GM21786 (cell line): ENCODE measurements around the gene GPR152.

Experiments
- ATAC-seq: cut with Tn5 transposase; IDR thresholded peaks from one replicate; pipeline ENCODE4 v1.9.1; 2021; ENCODE audit not compliant: unreplicated experiment

The GPR152 gene

DNA sequence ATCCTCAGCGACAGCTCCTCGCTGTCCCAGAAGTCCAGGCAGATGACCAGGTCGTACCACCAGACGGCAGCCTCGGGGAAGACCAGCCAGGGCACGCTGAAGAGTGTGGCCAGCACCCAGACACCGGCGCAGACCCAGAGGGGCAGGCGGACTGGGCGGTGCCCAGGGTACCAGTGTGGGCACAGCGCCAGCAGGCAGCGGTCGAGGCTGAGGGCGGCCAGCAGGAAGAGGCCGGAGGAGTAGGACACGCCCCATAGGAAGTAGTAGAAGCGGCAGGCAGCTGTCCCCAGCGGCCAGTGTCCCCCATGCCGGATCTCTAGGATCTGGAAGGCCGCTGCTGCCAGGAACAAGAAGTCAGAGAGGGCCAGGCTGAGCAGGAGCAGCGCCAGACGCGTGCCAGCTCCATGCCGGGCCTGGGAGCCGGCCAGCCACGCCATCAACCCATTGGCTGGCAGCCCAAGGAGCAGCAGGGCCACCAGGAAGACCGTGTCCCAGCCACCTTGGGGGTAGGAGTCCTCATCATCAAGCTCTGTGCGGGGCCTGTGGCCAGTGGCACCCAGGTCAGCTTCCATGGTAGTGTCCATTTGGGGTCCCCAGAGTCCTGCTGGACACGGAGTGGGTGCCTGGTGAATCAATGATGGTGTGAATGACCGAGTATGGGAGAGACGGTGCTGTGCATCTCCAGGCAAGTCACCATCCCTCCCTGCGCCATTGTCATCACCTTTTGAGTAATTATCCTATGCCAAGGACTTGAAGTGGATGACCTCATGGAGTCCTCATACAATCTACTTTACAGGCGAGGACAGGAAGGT is at the start of gene GPR152:
GPR152 (minus strand) TSS at position 589 of the 812 bp plus-strand sequence; CDS start at position 584, 5 bp downstream.
- ATAC-seq, result no peak

GRCh38 chr11:67501854-67502253 is 49.3 kb upstream of the GPR152 start:
- ATAC-seq, result no peak

- ATAC-seq, result no peak
These were observed 48.5 kb upstream of the GPR152 start for GRCh38 chr11:67500831-67501715.

DNA sequence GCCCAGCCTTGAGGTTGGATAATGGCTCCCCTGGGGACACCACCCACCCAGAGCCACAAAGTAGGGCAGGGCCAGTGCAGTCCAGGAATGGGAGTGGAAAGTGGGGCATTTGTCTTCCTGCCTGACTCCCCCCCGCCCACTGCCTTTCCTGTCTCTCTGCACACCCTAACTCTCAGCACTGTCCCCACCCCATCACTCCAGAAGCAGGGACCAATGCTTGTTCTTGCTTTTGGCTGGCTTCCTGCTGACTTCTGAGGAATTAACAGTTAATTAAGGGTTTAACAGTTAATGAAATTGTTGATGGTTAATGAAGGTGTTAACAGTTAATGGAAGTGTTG is 47.9 kb upstream of the GPR152 start:
- no peak for ATAC-seq

DNA sequence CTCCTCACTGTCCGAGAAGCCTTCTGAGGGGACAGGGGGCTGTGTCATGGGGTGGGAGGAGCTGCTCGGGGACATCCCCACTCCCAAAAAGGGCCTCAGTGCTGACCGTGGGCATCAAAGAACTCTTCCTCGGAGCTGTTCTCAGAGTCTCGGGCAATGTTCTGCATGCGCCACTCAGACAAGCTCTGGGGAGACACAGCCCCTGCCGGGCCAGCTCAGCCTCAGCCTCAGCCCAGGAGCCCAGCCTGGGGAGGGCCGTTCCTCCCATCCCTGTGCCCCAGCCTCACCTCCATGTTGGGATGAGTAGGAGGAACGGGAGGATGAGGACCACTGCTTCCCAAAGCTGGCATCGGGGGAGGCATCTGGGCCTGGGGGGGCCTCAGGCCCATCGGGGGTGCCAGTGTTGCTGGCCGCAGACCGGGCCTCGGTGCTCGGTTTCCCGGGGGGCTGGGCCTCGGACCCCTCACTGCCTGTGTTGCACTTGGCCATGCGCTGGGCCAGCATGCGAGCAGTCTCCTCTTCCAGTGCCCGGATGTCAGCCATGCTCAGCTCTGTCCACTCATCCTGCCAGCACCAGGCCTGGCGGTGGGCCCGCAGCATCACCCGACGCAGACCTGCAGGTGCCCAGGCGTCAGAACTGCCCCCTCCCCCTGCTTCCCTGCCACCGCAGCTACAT is 47.4 kb upstream of the GPR152 start:
- ATAC-seq, result no peak

GRCh38 chr11:67498544-67498972 is 46.0 kb upstream of the GPR152 start:
- ATAC-seq, result no peak

DNA sequence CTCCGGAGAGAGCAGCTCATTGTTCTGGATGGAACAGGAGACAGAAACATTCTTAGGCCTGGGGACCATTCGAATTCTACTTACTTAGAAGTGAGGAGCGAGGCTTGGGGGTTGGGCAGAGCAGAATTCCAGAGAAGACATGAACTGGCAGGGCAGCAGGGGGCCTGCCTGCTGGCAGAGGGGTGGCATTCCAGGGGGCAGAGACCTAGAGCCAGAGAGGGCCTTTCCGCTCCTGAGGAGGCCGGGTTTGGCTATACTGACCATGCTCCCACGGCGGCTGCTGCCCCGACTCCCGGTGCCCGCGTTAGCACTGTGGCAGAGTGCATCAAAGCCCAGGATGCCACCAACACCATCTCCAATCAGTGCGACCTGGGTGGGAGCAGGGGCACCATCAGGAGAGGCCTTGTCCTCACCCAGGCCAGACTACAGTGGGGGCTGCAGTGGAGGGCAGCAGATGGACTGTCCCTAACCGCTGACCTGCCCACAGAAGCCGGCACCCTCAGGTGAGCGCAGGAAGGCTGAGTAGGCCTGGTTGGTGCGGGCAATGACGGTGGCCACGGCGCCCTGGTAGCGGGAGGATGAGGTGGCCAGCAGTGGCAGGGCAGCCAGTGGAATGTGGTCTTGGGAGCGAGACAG is 45.2 kb upstream of the GPR152 start:
- no peak for ATAC-seq

GRCh38 chr11:67496113-67496512 is 43.6 kb upstream of the GPR152 start:
- ATAC-seq, result no peak

- ATAC-seq, result no peak
These were observed 42.9 kb upstream of the GPR152 start for GRCh38 chr11:67495234-67496005.

DNA sequence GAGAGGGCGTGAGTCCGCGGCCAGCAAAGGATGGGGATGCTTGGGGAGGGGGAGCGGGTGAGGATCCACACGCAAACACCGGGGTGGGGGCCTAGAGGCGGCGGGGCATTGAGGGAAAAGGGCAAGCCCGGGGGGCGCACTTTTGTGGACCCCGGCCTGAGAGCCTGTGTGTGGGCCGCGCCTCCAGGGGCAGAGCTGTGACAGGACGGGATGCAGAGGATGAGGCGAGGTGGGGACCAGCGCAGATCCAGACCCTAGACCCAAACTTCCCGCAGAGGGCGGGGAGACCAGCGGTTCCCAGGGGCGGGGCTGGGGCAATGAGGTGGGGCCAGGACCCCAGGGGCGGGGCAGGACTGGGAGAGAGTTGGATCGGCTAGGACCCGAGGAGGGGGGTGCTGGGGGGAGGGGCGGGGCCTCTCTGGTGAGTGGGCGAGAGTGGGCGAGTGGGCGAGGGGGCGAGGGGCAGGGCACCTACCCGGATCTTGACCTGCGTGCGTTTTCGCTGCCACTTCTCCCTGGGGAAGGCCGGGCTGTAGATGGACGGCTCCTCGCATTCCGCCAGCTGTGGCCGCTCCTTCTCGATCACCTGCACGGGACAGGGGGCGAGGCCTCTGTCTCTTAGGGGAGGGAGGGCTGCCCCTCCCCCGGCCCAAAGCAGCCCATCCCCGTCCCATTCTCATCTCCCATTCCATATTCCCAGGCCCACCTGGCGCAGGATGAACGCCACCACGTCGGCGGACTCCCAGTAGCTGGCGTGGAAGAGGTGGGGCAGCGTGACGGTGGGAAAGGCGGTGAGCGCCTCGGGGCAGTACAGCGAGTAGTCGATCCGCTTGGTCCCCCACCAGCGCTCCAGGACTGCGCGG is 42.1 kb upstream of the GPR152 start:
- ATAC-seq, result no peak

GRCh38 chr11:67493548-67494370 is 41.2 kb upstream of the GPR152 start:
- ATAC-seq, result no peak

DNA sequence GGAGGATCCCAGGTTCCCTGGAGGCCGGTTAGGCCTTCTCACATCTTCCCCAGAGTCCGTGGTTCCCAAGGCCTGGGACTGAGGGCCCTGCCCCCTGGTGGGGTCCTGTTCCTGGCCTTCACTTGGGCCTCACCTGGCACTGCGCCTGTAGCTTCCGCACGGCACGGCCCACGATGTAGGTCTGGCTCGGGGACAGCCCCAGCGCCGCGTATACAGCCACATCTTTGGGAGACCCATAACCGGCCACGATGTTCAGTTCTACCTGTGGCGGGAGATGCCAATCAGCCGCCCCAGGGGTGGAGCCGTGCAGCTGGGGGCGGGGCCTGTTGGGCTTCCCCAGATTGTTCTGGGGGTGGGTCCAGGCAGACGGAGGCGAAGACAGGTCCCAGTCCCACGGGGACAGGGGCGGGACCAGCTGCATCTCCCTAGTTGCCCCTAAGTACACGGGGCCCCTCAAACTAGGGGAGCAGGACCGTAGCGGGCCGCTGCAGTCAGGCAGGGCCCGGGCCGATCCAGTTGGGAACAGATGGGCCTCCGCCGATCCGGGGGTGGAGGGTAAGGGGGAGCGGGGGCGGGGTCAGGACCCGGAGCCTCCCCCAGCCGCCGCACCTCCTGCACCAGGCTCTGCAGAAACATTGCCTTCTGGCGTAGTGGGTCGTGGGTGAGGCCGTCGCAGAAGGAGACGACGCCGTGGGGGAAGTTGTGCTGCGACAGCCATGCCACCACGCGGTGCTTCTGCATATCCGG is 40.4 kb upstream of the GPR152 start:
- no peak for ATAC-seq

- no peak for ATAC-seq
These were observed 39.7 kb upstream of the GPR152 start for GRCh38 chr11:67492069-67492727.

- no peak for ATAC-seq
These were observed 38.9 kb upstream of the GPR152 start for GRCh38 chr11:67491276-67492068.

- no peak for ATAC-seq
These were observed 38.2 kb upstream of the GPR152 start for GRCh38 chr11:67490727-67491065.

DNA sequence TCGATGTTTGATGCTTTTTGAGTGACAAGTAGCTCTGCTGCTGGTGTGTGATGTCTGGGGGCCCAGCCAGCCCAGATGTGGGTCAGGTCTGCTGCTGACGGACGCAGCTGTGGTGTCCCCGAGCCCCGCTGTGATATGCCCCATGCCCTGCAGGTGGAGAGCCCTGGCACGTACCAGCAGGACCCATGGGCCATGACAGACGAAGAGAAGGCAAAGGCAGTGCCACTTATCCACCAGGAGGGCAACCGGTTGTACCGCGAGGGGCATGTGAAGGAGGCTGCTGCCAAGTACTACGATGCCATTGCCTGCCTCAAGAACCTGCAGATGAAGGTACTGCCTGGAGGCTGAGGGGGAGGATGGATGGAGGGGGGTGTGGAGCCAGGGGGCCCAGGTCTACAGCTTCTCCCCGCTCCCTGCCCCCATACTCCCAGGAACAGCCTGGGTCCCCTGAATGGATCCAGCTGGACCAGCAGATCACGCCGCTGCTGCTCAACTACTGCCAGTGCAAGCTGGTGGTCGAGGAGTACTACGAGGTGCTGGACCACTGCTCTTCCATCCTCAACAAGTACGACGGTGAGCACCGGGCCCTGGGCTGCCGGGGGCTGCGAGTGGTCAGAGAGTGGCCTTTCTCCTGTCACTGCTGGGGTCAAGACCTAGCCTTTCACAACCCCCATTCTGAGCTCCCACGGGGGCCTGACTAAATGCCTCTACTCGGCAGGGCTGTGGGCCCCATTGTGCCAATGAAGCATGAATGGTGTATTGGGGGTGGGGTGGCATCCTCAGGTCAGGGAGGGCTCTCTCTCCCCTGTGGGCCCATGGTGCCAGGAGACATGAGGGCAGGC is 37.6 kb upstream of the GPR152 start:
- no peak for ATAC-seq
